Body of pancreas (tissue), 4 donors: ENCODE results near the gene HPGDS. TPM values are rescaled to one million over a fixed set of nuclear protein-coding genes. Genes with fewer than 3 reads are reported as not detected.

Experiments used
- ATAC-seq: fragments of 150-250 bp; one replicate; pipeline ENCODE4 v1.9.1; 2016
- DNase-seq, 4 donors: peaks; one replicate each; pipeline ENCODE4 v3.0.0-alpha.2; 2019
- H3K27ac ChIP-seq, 4 donors: fragments of 200-600 bp; sonication (generic); 1 replicate in 3 of 4; 2 replicates in 1 of 4; pipeline versions ENCODE4 v1.5.1 to v1.6.1; 2016 to 2019; ENCODE audit warnings: mild to moderate bottlenecking in 1 of 4, mixed read lengths in 1 of 4, moderate library complexity in 1 of 4
- H3K27me3 ChIP-seq, 2 donors: fragments of 200-600 bp; sonication (generic); one replicate each; pipeline ENCODE4 v1.6.0; 2016; ENCODE audit warnings: mild to moderate bottlenecking in 1 of 2
- H3K36me3 ChIP-seq, 2 donors: fragments of 200-600 bp; sonication (generic); replicated peaks in 1 of 2; 2 replicates each; pipeline ENCODE4 v1.5.1; 2016; ENCODE audit warnings: low read depth in 2 of 2; ENCODE audit not compliant: insufficient read depth in 1 of 2
- H3K4me1 ChIP-seq: fragments of 200-600 bp; sonication (generic); one replicate; pipeline ENCODE4 v1.6.0; 2016
- H3K4me3 ChIP-seq, 2 donors: fragments of 200-600 bp; sonication (generic); 1 replicate in 1 of 2; 2 replicates in 1 of 2; pipeline ENCODE4 v1.5.1; 2016 to 2019
- H3K9me3 ChIP-seq, 3 donors: fragments of 200-600 bp; sonication (generic); 1 replicate in 2 of 3; 2 replicates in 1 of 3; pipeline ENCODE4 v1.5.1; 2016
- CTCF ChIP-seq, 7 experiments: fragments of 450-650 bp in 4 of 7; fragments of 200-600 bp in 3 of 7; sonication (generic) in 3 of 7; IDR thresholded peaks; one replicate each; pipeline ENCODE4 v1.5.1; 2016 to 2019; ENCODE audit warnings: antibody characterized with exemption in 7 of 7
- POLR2A ChIP-seq, 3 donors: fragments of 450-650 bp; IDR thresholded peaks; one replicate each; pipeline ENCODE4 v1.6.1; 2016; ENCODE audit warnings: antibody characterized with exemption in 3 of 3, mild to moderate bottlenecking in 2 of 3
- WGBS, 2 donors: methylation state at CpG; one replicate each; pipeline ENCODE4 v1.1.5; 2017; 5-methylcytosine and 5-hydroxymethylcytosine counted together
- intact Hi-C: fragments of 100-400 bp; cut with DNase I; formaldehyde crosslinking; loops from one replicate; pipeline ENCODE4 v1.15.1; 2023
- total RNA-seq, 2 donors: library from RNA; depleted of rRNA; stranded (reverse); fragments of >200 nt; gene quantifications; one replicate each; pipeline ENCODE4 v1.1.0, GENCODE V29; 2016

Gene HPGDS
- total RNA-seq, 2 donors from 2014 or later: 1.8 to 3.6 TPM

GRCh38 chr4:94368459-94368858 is 25.8 kb upstream of the HPGDS start:
- Histone ChIP-seq H3K4me1 (no peaks in the 10 kb centered on the region), H3K36me3 (no peaks in the 10 kb centered on the region), H3K4me3 (no peak overlapping the region), H3K27ac (no peak overlapping the region), H3K9me3 (no peaks in the 10 kb centered on the region), H3K27me3 (no peaks in the 10 kb centered on the region)
- ATAC-seq: no peak
- intact Hi-C loops: no loop called here
- TF ChIP-seq POLR2A (IDR thresholded peaks at IDR 0.05) (no peak), CTCF (IDR thresholded peaks at IDR 0.05) (no peak)
- WGBS, 2 donors: 91 to 93% methylated on average over 1 of the region's 1 CpG
- DNase-seq: no peak

- DNase-seq (no peak), ATAC-seq (no peak)
- H3K4me1 ChIP-seq: no peaks in the 10 kb centered on the region
- intact Hi-C loops: no loop called here
- 90 to 93% methylated on average over 1 of the region's 1 CpG for WGBS, 2 donors
- H3K27me3 ChIP-seq: no peaks in the 10 kb centered on the region
- TF ChIP-seq POLR2A (IDR thresholded peaks at IDR 0.05): no peak
- no peak for TF ChIP-seq CTCF (IDR thresholded peaks at IDR 0.05)
- H3K27ac ChIP-seq: no peak overlapping the region
- H3K9me3 ChIP-seq: no peaks in the 10 kb centered on the region
- no peak overlapping the region for H3K4me3 ChIP-seq
- H3K36me3 ChIP-seq: no peaks in the 10 kb centered on the region
Observed at GRCh38 chr4:94365304-94365703, 22.7 kb upstream of the HPGDS start.

- Histone ChIP-seq H3K27ac (no peak overlapping the region), H3K4me1 (no peaks in the 10 kb centered on the region), H3K4me3 (no peak overlapping the region), H3K9me3 (no peaks in the 10 kb centered on the region), H3K36me3 (no peaks in the 10 kb centered on the region), H3K27me3 (no peaks in the 10 kb centered on the region)
- intact Hi-C loops: no loop called here
- WGBS, 2 donors: 77 to 80% methylated on average over 4 of the region's 4 CpGs
- no peak for TF ChIP-seq POLR2A (IDR thresholded peaks at IDR 0.05)
- no peak for TF ChIP-seq CTCF (IDR thresholded peaks at IDR 0.05)
- ATAC-seq (no peak), DNase-seq (no peak)
Observed at GRCh38 chr4:94364527-94364926, 21.9 kb upstream of the HPGDS start.

GRCh38 chr4:94363136-94363655 is 20.6 kb upstream of the HPGDS start:
- intact Hi-C loops: no loop called here
- 69 to 75% methylated on average over 4 of the region's 4 CpGs for whole genome bisulfite sequencing, 2 donors
- Histone ChIP-seq H3K9me3 (no peaks in the 10 kb centered on the region), H3K27ac (no peak overlapping the region), H3K4me1 (no peaks in the 10 kb centered on the region), H3K27me3 (no peaks in the 10 kb centered on the region), H3K36me3 (no peaks in the 10 kb centered on the region), H3K4me3 (no peak overlapping the region)
- no peak for TF ChIP-seq POLR2A (IDR thresholded peaks at IDR 0.05)
- no peak for TF ChIP-seq CTCF (IDR thresholded peaks at IDR 0.05)
- DNase-seq (no peak), ATAC-seq (no peak)

- Histone ChIP-seq H3K27ac (no peak overlapping the region), H3K9me3 (no peaks in the 10 kb centered on the region), H3K4me3 (no peak overlapping the region), H3K27me3 (no peaks in the 10 kb centered on the region), H3K36me3 (no peaks in the 10 kb centered on the region), H3K4me1 (no peaks in the 10 kb centered on the region)
- no peak for DNase-seq
- no peak for ATAC-seq
- TF ChIP-seq POLR2A (IDR thresholded peaks at IDR 0.05): no peak
- no peak for TF ChIP-seq CTCF (IDR thresholded peaks at IDR 0.05)
- intact Hi-C loops: no loop called here
- 57 to 67% methylated on average over 4 of the region's 4 CpGs for WGBS, 2 donors
Observed at GRCh38 chr4:94359838-94360237, 17.2 kb upstream of the HPGDS start.
